NCI-H82 (cell line): ENCODE measurements around the gene TREH.

ENCODE experiments used
- DNase-seq: peaks from one replicate; lab custom pipeline; 2025; lab: John Stamatoyannopoulos, UW

TREH gene

DNA sequence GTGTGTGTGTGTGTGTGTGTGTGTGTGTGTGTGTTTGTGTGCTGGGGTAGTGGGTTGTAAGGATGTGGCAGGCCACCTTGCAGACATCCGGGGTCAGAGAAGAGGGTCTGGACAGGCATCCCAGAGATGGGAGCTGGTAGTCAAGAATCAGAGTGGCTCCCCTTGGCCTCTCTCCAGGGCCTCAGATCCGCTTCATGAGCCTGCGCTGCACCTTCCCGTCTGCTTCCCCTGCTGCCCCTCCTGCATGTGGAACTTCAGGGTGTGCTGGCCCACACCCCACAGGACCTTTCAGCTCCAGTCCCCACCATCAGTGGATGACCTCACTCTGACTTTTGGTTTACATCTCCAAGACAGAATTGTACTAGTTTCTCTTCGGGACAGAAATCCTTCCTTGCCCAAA is 31.2 kb downstream of the TREH start:
- no peak for DNase-seq

DNA sequence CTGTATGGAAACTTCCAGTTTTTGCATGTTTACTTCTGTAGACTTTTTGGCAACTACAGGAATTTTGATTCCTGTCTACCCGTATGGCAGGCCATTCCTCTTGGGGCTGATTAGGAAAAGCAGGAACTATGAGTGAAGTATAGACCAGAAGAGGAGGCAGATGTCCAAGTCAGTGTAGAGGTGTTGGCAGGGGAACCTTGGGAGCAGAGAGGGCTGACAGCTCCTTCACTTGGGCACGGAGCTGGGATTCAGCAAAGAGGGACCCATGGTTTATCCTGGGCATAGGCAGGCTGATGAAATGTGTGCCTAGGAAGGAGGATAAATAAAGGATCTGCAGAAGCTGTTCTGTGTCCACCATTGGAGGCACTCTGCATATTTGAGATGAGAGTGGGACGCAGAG is 33.1 kb downstream of the TREH start:
- DNase-seq, result no peak

DNA sequence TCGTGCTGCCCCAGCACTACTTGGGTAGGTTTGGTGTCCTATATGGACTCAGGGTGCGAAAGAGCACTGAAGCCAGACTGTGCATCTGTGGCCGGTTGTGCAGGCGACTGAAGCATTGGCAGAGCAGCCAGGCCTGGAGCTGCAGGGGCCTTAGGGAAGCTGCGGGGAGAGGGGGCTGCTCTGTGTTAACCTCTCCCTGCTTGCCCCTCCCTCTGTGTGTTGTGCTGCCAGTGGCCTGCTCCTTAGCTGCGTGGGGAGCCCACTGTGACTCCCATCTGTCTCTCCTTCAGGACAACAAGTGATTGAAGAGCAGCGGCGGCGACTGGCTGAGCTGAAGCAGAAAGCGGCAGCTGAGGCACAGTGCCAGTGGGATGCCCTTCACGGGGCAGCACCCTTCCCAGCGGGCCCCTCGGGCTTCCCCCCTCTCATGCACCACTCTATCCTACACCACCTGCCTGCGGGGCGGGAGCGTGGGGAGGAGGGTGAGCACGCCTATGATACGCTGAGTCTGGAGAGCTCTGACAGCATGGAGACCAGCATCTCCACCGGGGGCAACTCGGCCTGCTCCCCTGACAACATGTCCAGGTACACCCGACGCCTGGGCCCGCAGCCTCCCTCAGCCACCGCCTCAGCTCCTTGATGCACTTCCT is 34.3 kb downstream of the TREH start:
- DNase-seq, result no peak

DNA sequence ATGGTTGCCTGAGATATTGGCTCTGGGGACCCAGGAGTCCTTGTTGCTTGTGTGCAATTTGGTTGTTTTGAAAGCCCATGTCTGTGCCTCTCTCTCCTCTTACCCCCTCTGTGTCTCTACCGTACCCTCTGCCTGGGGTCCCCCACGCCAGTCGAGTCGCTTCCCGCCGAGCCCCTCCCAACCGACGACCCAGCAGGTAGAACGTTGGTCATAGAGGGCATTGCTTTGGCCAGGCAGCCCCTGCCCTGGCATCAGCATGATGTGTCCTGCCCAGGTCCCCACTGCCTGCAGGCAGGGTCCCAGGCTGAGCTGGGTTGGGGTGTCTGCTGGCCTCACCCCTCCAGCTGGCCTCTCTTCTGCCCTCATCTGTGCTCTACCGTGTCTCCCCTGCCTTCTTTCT is 35.0 kb downstream of the TREH start:
- no peak for DNase-seq

DNA sequence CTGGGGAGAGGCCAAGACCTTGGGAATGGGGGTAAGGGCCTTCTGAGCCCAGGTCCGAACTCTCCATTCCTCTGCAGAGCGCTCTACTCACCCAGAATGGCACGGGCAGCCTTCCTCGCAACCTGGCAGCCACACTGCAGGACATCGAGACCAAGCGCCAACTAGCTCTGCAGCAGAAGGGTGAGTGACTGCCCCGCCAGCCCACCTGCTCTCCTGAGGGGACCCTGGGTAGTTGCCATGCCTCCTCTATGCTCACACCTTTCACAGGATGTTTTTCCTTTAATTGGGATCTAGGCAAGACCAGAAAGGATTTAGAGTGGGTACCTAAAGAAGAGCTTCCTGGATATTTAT is 35.5 kb downstream of the TREH start:
- DNase-seq, result no peak

DNA sequence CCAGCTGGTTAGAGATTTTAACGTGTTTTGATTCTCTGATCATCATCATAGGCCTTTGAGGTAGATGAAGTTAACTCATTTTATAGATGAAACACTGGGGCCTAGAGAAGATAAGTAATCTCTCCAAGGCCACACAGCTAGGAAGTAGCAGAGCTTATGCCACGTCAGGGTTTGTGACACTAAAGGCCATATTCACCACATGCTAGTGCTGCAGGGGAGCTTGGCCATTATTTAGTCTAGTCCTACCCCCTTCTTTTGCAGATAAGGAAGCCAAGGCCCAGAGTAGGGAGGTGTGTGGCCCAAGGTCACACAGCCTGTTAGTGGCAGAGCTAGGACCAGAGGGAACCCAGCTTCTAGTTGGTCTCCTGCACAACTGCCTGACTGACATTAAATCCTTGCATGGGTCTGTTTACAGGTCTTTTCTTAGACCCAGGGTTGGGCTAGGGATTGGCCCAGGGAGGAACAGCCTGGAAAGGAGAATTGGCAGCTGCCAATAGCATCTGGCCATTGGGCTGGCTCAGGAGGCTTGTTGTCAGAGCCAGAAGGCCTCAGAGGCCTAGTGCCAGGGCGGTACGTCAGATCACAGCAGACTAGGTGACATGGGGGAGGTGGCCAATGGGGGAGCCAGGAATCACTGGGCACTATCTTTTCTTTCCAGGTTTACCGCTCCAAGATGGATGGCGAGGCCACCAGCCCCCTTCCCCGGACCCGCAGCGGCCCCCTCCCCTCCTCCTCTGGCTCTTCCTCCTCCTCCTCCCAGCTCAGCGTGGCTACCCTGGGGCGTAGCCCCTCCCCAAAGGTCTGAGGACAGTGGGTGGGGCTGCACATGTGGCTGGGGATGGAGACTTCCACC is 36.1 kb downstream of the TREH start:
- peak; percentile 15 for DNase-seq

DNA sequence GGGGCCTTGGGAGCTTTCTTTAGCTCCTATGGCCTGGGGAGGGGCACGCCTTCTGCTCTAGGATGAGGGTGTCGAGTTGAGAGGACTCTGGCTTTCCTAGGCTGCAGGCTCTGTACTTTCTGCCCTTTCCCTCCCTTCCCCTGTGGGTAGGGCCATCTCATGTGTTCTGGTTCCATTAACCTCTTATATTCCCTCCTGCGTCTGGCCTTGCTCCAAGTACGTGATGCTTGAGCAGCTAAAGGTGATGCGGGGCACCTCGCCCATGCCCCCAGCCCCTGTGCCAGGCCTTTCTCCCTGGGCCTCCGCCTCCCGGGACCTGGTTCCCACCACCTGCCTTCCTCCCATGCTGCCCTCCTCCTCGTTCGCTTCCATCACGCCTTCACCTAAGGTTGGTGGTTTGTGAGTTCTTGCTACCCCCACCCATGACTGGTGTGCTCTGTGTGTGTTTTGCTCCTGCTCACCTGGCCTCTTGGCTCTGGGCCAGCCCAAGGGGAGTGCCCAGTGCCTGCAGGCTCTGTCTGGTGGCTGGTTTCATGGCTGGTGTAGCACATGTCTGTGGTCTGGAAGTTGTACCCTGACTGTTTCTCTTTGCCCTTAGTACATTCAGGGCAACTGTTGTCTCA is 37.9 kb downstream of the TREH start:
- DNase-seq, result no peak

DNA sequence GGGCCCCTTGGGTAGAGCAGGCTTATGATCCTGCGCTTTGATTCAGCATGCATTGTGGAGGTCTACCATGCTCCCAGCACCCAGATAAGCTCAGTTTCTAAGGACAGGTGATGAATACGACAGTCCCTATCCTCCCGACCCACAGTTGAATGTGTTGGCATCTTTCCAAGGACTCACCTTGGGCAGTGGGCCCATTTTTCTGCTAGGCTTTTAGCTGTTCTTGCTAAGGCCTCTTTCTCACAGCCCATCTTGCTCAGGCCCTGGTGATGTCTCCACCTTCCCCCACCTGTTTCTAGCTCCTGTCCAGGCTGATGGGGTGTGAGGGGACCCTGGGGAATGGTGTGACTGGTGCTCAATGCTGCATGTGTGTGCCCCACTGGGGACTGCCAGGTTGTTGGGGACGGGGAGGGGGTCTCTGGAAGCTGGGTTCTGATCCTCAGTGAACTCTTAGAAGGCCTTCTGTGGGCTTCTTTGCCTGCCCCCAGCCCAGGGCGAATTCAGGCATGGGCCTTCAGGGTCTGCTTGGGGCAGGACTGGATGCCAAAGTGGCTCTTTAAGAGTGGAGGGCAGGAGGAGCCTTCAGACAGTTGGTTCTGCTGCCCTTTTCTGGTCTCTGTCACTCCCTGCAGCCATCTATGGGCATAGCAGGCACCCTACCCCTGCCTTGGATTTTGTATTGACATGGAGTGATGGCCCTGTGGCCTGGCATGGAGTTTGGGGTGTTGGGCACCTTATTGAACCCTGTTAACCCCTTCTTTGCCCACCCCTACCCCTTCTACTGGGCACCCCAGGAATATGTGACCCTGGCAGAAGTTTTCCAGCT is 38.9 kb downstream of the TREH start:
- no peak for DNase-seq

DNA sequence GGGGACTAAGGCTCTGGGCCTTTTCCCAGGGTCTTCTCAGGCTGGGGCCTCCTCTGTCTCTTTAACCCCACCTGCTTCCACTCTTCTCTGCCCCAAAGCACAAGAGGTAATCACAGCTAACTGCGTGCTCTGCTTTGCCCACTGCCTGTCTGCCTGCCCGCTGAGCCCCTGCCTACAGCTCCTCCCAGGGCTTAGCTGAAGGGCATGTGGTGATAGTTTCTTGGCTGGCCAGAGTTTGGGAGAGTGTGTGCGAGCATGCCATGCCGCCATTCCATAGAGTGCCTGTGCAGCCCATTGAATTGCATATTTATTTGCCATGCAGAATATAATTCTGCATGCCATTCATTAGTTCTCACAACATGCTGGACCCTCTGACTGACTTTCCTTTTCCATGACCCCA is 39.6 kb downstream of the TREH start:
- DNase-seq, result no peak

DNA sequence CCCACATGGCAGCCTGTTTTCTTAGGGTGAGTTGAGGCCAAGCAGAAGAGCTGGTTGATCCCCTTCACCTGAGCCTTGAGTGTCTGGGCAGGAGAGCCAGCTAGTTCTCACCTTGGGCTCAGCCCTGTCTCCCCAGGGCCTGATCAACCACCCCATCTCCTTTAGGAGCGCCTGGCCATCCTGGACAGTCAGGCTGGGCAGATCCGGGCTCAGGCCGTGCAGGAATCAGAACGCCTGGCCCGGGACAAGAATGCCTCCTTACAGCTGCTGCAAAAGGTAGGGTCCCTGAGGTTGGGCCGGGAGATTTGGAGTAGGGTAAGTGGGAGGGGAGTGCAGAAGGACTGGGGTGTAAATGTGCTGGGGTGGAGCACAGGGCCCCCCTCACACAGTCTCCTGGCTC is 40.7 kb downstream of the TREH start:
- DNase-seq, result no peak

DNA sequence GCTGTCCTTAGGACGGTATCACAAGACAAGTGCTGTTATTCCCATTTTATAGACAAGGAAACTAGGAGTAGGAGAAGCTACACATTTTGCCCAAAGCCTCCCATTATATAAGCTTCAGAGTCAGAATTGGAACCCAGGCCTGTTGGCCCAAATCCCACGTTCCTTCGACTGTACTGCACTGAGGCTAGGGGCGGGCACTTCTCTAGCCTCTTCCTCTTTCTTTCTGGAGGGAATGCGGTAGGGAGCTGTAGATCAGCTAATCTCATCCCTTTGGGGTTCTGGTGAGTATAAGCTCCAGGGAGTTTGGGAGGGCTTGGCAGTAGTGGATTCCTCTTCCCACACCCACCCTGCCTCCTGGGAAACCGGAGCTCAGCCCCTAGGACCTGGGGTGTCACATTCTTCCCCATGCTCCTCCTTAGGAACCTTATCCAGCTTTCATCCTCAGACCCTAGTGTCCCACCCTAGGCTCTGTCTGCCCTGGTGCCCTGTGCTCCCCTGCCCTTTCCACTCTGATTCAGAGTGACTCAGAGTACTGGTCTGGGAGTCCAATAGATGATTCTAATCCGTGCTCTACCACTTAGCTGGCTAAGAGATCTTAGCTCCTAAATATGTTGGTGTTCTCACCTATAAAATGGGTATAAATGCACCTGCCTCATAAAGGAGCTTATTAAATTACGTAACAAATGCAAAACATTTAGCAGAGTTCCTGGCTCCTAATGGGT is 42.7 kb downstream of the TREH start:
- DNase-seq, result no peak

DNA sequence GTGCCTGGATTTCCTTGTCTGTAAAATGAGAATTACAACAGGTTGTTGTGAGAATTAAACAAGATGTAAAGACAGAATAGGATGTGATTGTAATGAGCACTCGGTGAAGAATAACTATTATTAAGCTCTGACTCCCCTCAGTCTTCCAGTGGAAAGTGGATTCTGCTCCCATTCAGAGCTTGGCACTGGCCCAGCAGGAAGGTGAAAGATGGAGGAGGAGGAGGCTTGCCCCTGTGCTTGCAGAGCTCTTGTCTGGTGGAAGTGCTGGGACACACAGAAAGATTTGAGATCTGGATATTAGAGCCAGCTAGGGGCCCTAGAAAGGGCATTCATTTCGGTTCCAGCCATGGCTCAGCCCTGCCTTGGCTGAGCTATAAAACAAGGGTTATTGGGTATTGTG is 43.8 kb downstream of the TREH start:
- DNase-seq, result no peak

DNA sequence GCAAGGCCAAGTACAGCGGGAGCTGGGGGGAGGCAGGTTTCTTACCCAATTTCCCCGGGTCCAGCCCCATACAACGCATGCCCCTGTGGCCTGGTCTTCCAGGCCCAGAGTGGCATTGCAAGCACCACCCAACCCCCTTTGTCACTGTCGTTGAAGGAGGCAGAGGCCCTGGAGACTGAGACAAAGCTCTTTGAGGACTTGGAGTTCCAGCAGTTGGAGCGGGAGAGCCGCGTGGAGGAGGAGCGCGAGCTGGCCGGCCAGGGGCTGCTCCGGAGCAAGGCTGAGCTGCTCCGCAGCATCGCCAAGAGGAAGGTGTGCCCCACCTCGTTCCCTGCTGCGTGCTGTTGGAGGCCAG is 44.2 kb downstream of the TREH start:
- DNase-seq, result peak; percentile 19

DNA sequence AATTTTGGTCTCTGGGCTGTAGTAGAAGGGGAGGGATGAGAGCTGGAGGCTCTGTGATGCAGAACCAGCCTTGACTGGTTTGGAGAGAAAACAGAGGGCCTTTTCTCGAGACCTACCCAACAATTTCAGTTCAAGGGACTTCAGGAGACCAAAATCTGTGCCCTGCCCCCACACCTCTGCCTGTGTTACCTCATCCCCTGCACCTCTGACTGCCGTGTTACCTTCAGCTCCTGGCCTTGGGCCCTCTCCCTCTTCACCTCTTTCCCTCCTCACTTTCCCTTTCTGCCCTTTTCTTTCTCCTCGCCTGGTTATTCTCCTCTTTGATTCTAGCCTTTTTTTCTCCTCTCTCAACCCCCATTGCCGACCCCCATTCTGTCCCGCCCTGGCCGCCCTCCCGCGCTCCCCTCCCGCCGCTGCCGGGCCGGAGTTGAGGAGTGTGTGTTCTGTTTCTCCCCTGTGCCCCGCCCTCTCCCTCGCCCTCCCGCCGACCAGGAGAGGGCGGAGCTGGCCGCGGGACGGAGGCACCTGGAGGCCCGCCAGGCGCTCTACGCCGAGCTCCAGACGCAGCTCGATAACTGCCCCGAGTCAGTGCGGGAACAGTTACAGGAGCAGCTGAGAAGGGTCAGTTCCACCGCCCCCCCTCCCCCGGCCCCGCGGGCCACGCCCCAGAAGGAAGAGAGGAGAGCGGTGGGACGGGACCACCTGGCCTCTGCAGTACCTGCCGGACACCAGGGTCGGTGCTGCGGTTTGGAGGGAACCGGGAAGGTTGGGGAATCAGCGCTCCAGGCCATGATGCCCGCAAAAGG is 44.8 kb downstream of the TREH start:
- peak; percentile 50 for DNase-seq

DNA sequence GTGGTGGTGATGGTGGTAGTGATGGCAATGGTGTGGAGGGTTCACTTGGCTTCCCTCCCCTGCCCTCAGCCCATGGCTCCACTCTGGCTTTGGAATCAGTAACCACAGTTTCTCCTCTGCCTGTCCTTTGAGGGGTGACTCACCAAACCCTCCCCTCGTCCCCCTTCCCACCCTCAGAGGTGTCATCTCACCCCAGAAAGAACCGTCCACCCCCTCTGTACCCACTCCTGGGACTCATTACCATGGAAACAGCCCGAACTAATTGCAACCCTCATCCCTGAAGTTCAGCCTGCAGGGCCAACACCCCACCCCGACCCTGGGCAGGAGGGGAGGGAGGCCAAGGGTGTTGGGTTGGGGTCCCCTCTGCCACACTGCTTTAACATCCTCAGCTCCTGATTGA is 45.5 kb downstream of the TREH start:
- DNase-seq, result no peak

DNA sequence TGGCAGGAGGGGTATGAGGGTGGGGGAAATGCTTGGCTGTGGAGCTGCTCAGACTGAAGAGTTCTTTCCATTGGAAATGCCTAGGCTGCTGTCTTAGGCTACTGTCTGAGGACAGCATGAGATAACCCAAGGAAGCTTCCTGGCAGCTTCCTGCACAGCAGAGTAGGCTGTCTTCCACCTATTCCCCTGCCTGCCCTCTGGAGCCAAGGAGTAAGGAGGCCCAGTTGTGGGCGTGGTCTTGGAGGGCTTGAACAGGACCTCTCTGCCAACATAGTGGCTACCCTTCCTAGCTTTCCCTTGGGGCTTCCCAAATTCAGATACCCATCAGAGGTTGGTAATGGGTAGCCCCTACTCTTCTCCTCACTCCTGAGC is 46.1 kb downstream of the TREH start:
- no peak for DNase-seq

DNA sequence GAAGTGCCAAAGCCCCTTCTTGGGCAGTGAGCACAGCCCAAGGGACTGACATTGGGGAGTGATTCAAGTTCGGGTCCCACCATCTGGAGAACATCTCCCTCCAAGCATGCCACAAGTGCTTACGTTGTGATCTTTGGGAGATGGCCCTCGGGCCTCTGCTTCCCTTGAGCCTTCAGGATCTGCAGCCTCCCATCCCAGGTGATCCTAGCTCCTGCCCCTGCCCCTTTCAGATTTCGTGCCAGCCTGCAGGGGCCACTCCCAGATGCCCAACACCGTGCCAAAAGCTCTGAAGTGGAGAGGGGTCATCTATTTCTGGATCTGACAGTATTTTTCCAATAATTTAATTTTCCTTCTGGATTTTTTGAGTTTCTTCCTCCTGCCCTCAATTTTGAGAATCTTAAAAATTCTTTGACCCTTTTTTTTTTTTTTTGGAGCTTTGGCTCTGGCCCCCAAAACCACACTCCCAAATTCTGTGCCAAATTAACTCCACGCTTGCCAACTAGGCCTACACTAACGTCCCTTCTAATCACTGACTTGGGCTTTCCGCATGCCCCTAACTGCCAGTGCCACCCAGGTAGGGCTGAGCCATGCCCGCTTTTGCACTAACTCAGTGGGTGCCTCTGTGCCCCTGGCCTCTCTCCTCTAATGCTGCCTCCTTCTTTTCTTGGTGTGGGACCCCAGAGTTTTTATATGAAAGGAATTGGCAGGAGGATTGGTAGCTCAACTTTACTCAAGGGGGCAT is 46.7 kb downstream of the TREH start:
- no peak for DNase-seq

DNA sequence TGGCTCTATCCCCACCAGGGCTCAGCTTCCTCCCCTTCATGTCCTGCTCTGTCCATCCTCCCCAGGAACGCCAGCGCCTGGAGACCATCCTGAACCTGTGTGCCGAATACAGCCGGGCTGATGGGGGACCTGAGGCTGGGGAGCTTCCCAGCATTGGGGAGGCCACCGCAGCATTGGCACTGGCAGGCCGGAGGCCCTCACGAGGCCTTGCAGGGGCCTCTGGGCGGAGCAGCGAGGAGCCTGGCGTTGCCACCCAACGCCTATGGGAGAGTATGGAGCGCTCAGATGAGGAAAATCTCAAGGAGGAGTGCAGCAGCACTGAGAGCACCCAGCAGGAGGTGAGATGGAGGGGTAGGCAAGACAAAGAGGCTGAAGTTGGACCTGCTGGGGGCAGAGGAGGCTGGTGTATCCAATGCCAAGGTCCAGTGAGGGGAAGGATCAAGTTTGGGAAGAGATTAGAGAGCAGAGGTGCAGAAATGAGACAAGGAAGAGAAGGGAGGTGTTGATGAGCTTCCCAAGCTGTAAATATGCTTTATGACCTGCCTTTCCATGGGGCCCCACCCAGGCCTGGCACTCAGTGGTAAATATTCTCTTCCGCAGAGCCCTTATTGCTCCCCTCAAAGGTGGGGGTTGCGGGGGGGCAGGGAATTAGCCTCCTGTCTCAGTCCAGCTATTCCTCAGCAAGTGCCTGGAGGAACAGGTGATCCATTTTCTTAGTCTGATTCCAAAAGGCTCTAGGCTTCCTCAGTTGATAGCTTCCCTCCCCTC is 48.1 kb downstream of the TREH start:
- DNase-seq, result no peak

DNA sequence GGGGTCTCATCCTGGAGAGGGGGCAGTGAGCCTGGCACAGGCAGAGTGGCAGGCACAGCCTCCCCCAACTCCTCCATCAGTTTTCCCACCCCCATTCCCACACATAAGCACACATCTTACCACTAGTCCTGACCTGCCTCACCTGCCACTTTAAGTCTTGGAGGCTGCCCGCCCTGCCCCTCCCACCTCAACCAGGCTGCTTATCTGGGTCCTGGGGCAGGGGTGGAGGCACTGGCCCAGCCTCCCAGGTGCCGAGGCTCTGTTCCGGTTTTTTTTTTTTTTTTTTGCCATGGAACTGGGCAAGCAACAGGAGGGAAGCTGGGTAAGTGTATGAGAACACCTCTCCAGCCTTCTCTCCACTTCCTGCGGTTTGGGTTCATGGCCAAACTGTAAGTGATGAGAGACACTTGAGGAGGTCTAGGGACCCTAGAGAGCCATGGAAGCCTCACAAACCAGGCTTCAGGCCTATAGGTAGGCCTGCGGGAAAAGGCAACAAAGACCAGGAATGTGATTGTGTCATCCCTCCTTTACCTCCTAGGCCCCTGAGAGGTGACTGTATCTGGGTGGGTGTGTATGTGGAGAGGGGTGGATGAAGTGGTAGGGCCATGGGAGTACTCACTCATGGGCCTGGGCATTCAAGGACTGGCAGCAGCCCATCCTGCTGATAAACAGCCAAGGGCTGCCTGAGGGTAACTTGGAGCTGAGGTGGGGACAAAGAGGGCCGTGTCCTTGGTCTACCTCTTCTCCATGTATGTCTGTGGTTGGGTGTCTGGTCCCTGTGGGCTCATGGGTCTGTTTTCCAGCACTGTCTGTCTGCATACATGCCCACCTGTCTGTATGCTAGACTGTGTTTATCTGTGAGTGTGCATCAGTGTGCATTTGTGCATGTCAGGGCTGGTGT is 49.4 kb downstream of the TREH start:
- no peak for DNase-seq
